ENCODE measurements around the gene DCAF15. TPM values are rescaled to one million over a fixed set of nuclear protein-coding genes. Genes with fewer than 3 reads are reported as not detected.

DCAF15 gene
- 4.0 and 7.0 TPM in 2 replicates for total RNA-seq

GRCh38 chr19:13952154-13952930 is at the start of gene DCAF15:
TSS of gene DCAF15 (plus strand) at chr19:13952509. CDS start at chr19:13952513, 4 bp downstream.

GRCh38 chr19:13905634-13906520 is 46.4 kb upstream of the DCAF15 start, which contains the start of the genes BRME1 and CC2D1A:
TSS of gene BRME1 (minus strand) at chr19:13906117. CDS start at chr19:13904892, 1,225 bp downstream.
TSS of gene CC2D1A (plus strand) at chr19:13906201. CDS start at chr19:13906442, 241 bp downstream.

GRCh38 chr19:13938301-13939064 is 13.8 kb upstream of the DCAF15 start, which contains the start of gene PODNL1:
TSS of gene PODNL1 (minus strand) at chr19:13938417. CDS start at chr19:13938181, 236 bp downstream.

GRCh38 chr19:14006085-14006765 is 53.9 kb downstream of the DCAF15 start, which contains the start of gene RFX1:
TSS of gene RFX1 (minus strand) at chr19:14006320. CDS start at chr19:13993843, 12,477 bp downstream.

Other genes starting within 250 kb of the DCAF15 start
- 48.9 and 57.1 TPM in 2 replicates for gene MRI1, start 188.0 kb upstream of the DCAF15 start, total RNA-seq
- gene C19orf53, start 178.1 kb upstream of the DCAF15 start, total RNA-seq, result 46.5 and 55.9 TPM in 2 replicates
- gene ZSWIM4, start 157.1 kb upstream of the DCAF15 start, total RNA-seq, result 2.3 and 16.4 TPM in 2 replicates
- 0.96 TPM in 1 of 2 replicates, not detected in the other for gene NANOS3, start 75.4 kb upstream of the DCAF15 start, total RNA-seq
- gene BRME1, start 46.4 kb upstream of the DCAF15 start, total RNA-seq, result under 0.01 TPM in 1 of 2 replicates, not detected in the other
- gene CC2D1A, start 46.3 kb upstream of the DCAF15 start, total RNA-seq, result 9.6 and 10.9 TPM in 2 replicates
- 0.21 and 0.72 TPM in 2 replicates for gene PODNL1, start 14.1 kb upstream of the DCAF15 start, total RNA-seq
- 1.2 and 1.9 TPM in 2 replicates for gene RFX1, start 53.8 kb downstream of the DCAF15 start, total RNA-seq
- gene RLN3, start 75.6 kb downstream of the DCAF15 start, total RNA-seq, result not detected in 2 replicates
- gene IL27RA, start 79.3 kb downstream of the DCAF15 start, total RNA-seq, result 1.3 and 8.7 TPM in 2 replicates
- gene PALM3, start 109.6 kb downstream of the DCAF15 start, total RNA-seq, result not detected in 2 replicates
- gene MISP3, start 120.3 kb downstream of the DCAF15 start, total RNA-seq, result 0.64 and 0.72 TPM in 2 replicates
- gene C19orf67, start 133.3 kb downstream of the DCAF15 start, total RNA-seq, result 0.48 TPM in 1 of 2 replicates, not detected in the other
- 23.1 and 43.7 TPM in 2 replicates for gene SAMD1, start 138.2 kb downstream of the DCAF15 start, total RNA-seq
- gene PRKACA, start 165.3 kb downstream of the DCAF15 start, total RNA-seq, result 18.8 and 28.6 TPM in 2 replicates
- 1.7 TPM in 1 of 2 replicates, not detected in the other for gene ASF1B, start 184.1 kb downstream of the DCAF15 start, total RNA-seq